ENCODE results near the gene MCAT. TPM values are rescaled to one million over a fixed set of nuclear protein-coding genes. Genes with fewer than 3 reads are reported as not detected.

MCAT gene
- total RNA-seq, 4 donors from 2014 or later = 15.8 to 21.7 (median 19.2) TPM

GRCh38 chr22:43182118-43182517 is 38.9 kb upstream of the MCAT start:
- Histone ChIP-seq H3K4me1 (peaks cover 0 to 23% (median 12%) of the 10 kb centered on the region in 3 donors), H3K27me3 (no peaks in the 10 kb centered on the region), H3K9me3 (no peaks in the 10 kb centered on the region), H3K36me3 (peaks cover 0 to 59% of the 10 kb centered on the region in 2 donors), H3K27ac (no peak overlapping the region), H3K4me3 (no peak overlapping the region)
- 100% methylated on average over 1 of the region's 10 CpGs; no CpG with 5 or more reads in 1 of the 2 donors for WGBS, 2 donors (ENCODE audit: low coverage in 1 of 2)
- no peak for ATAC-seq
- TF ChIP-seq POLR2A (IDR thresholded peaks at IDR 0.05) (no peak), POLR2AphosphoS5 (IDR thresholded peaks at IDR 0.05) (no peak)

- Histone ChIP-seq H3K9me3 (no peaks in the 10 kb centered on the region), H3K27ac (no peak overlapping the region), H3K27me3 (no peaks in the 10 kb centered on the region), H3K4me1 (peaks cover 0 to 21% (median 12%) of the 10 kb centered on the region in 3 donors), H3K36me3 (peaks cover 0 to 66% of the 10 kb centered on the region in 2 donors), H3K4me3 (no peak overlapping the region)
- TF ChIP-seq CTCF (IDR thresholded peaks at IDR 0.05) (no peak), EP300 (IDR thresholded peaks at IDR 0.05) (no peak), POLR2AphosphoS5 (IDR thresholded peaks at IDR 0.05) (no peak), POLR2A (IDR thresholded peaks at IDR 0.05) (no peak)
- no peak for ATAC-seq
- WGBS, 2 donors (ENCODE audit: low coverage in 1 of 2) = 76 to 83% methylated on average over 5 to 6 of the region's 13 CpGs
Observed at GRCh38 chr22:43181321-43182076, 38.3 kb upstream of the MCAT start.

- TF ChIP-seq POLR2AphosphoS5 (IDR thresholded peaks at IDR 0.05) = no peak
- no peak for TF ChIP-seq EP300 (IDR thresholded peaks at IDR 0.05)
- TF ChIP-seq CTCF (IDR thresholded peaks at IDR 0.05) = no peak
- TF ChIP-seq POLR2A (IDR thresholded peaks at IDR 0.05) = no peak
- ATAC-seq = no peak
- peaks cover 0 to 74% of the 10 kb centered on the region in 2 donors for H3K36me3 ChIP-seq
- H3K9me3 ChIP-seq = no peaks in the 10 kb centered on the region
- no peak overlapping the region for H3K4me3 ChIP-seq
- no peaks in the 10 kb centered on the region for H3K27me3 ChIP-seq
- no peak overlapping the region for H3K27ac ChIP-seq
- H3K4me1 ChIP-seq = peaks cover 0 to 12% (median 5%) of the 10 kb centered on the region in 3 donors
- no CpG with 5 or more reads among the region's 15 CpGs for WGBS, 2 donors (ENCODE audit: low coverage in 1 of 2)
Observed at GRCh38 chr22:43180670-43181069, 37.5 kb upstream of the MCAT start.

GRCh38 chr22:43179911-43180195 is 36.7 kb upstream of the MCAT start:
- 96 to 100% methylated on average over 5 to 13 of the region's 15 CpGs for WGBS, 2 donors (ENCODE audit: low coverage in 1 of 2)
- no peak overlapping the region for H3K27ac ChIP-seq
- H3K4me3 ChIP-seq = no peak overlapping the region
- H3K9me3 ChIP-seq = no peaks in the 10 kb centered on the region
- H3K27me3 ChIP-seq = no peaks in the 10 kb centered on the region
- no peak for ATAC-seq
- TF ChIP-seq CTCF (IDR thresholded peaks at IDR 0.05) (no peak), POLR2AphosphoS5 (IDR thresholded peaks at IDR 0.05) (no peak), POLR2A (IDR thresholded peaks at IDR 0.05) (no peak), EP300 (IDR thresholded peaks at IDR 0.05) (no peak)
- H3K4me1 ChIP-seq = peaks cover 0 to 4% (median 0%) of the 10 kb centered on the region in 3 donors
- H3K36me3 ChIP-seq = peaks cover 0 to 82% of the 10 kb centered on the region in 2 donors

- TF ChIP-seq CTCF (IDR thresholded peaks at IDR 0.05) (no peak), EP300 (IDR thresholded peaks at IDR 0.05) (no peak), POLR2A (IDR thresholded peaks at IDR 0.05) (no peak), POLR2AphosphoS5 (IDR thresholded peaks at IDR 0.05) (no peak)
- Histone ChIP-seq H3K27me3 (no peaks in the 10 kb centered on the region), H3K27ac (no peak overlapping the region), H3K4me3 (no peak overlapping the region), H3K4me1 (no peaks in the 10 kb centered on the region), H3K9me3 (no peaks in the 10 kb centered on the region), H3K36me3 (peaks cover 0 to 87% of the 10 kb centered on the region in 2 donors)
- 79 to 80% methylated on average over 1 to 7 of the region's 25 CpGs for WGBS, 2 donors (ENCODE audit: low coverage in 1 of 2)
- ATAC-seq = no peak
Observed at GRCh38 chr22:43179146-43179910, 36.1 kb upstream of the MCAT start.

All from gastroesophageal sphincter (tissue), 4 donors.